ENCODE measurements around the gene ING5. TPM values are rescaled to one million over a fixed set of nuclear protein-coding genes. Genes with fewer than 3 reads are reported as not detected.

The ING5 gene
- total RNA-seq, 1 experiment from 2014 or later = 45.9 TPM

DNA sequence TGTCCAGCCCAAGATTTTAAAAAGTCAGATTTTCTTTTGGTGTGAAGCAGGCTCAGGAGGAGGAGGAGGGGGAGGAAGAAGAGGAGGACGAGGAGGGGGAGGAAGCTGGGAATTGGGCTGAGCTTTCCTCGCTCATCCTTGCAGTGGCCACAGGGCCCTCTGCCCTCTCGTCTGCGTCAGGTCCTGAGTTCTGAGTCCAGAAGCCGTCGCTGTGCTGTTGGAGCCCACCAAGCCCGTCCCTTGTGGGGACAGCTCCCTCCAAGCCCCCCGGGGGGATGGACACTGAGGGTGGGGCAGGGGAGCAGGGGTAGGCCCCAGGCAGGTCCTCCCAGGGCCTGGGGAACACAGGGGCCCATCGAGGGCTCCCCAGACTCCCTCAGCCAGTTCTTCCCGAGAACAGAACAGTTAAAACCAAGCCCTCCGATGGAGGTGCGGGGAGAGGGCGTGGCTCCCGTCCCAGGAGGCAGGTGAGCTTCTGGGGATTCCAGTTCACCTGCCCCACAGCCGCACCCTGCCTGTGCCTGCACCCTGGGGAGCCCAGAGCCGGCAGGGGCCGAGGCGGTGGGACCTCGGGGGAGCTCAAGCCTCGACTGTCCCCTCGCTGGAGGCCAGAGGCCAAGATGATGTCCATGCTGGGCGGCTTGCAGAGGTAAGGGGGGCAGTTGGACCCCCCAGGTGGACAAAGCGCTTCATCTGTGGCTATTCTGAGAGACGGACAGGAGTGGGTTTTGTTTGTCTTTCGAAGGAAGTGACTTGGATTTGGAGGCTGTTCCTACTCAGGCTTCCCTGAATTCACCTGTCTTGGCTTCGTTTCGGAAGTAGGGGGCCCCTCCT, 74.7 kb downstream of the ING5 start, which contains the start of gene GAL3ST2:
Gene GAL3ST2 (plus strand): TSS at position 487 of the 834 bp plus-strand sequence. CDS start 134 bp downstream, at position 621.
- H3K79me2 ChIP-seq (ENCODE audit: insufficient read depth, low read length) = no peaks in the 10 kb centered on the region
- CTCF ChIA-PET = no interaction called here
- TF ChIP-seq, protein P1, sequence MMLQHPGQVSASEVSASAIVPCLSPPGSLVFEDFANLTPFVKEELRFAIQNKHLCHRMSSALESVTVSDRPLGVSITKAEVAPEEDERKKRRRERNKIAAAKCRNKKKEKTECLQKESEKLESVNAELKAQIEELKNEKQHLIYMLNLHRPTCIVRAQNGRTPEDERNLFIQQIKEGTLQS (IDR thresholded peaks at IDR 0.05) = no peak
- TF ChIP-seq SP1 (IDR thresholded peaks at IDR 0.05; ENCODE audit: low read depth) (no peak), SIN3A (IDR thresholded peaks at IDR 0.05; ENCODE audit: low read depth) (no peak), EGR1 (IDR thresholded peaks at IDR 0.05; ENCODE audit: low read depth) (no peak), YY1 (IDR thresholded peaks at IDR 0.05; ENCODE audit: extremely low read depth, insufficient replicate concordance, low read depth, low read length) (no peak), ZFX (IDR thresholded peaks at IDR 0.05) (no peak), EZH2 (IDR thresholded peaks at IDR 0.05) (no peak), EZH2phosphoT487 (IDR thresholded peaks at IDR 0.05; ENCODE audit: borderline replicate concordance) (no peak), POLR2AphosphoS5 (IDR thresholded peaks at IDR 0.05; ENCODE audit: low read depth, low read length) (no peak), CBX3 (IDR thresholded peaks at IDR 0.05; ENCODE audit: low read depth) (no peak), RAD21 (IDR thresholded peaks at IDR 0.05; ENCODE audit: low read depth) (no peak), JUND (IDR thresholded peaks at IDR 0.05) (no peak), FOSL1 (IDR thresholded peaks at IDR 0.05; ENCODE audit: low read depth) (no peak), POLR2A (IDR thresholded peaks at IDR 0.05; ENCODE audit: borderline replicate concordance, extremely low read depth, insufficient read depth, insufficient read length) (no peak), CEBPB (IDR thresholded peaks at IDR 0.05; ENCODE audit: low read depth) (no peak)
- TF ChIP-seq, protein P2, sequence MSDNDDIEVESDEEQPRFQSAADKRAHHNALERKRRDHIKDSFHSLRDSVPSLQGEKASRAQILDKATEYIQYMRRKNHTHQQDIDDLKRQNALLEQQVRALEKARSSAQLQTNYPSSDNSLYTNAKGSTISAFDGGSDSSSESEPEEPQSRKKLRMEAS (IDR thresholded peaks at IDR 0.05) = no peak
- TF ChIP-seq, protein P3, sequence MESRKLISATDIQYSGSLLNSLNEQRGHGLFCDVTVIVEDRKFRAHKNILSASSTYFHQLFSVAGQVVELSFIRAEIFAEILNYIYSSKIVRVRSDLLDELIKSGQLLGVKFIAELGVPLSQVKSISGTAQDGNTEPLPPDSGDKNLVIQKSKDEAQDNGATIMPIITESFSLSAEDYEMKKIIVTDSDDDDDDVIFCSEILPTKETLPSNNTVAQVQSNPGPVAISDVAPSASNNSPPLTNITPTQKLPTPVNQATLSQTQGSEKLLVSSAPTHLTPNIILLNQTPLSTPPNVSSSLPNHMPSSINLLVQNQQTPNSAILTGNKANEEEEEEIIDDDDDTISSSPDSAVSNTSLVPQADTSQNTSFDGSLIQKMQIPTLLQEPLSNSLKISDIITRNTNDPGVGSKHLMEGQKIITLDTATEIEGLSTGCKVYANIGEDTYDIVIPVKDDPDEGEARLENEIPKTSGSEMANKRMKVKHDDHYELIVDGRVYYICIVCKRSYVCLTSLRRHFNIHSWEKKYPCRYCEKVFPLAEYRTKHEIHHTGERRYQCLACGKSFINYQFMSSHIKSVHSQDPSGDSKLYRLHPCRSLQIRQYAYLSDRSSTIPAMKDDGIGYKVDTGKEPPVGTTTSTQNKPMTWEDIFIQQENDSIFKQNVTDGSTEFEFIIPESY (IDR thresholded peaks at IDR 0.05; ENCODE audit: extremely low read depth, insufficient replicate concordance, low read length) = no peak
- TF ChIP-seq, protein P4, sequence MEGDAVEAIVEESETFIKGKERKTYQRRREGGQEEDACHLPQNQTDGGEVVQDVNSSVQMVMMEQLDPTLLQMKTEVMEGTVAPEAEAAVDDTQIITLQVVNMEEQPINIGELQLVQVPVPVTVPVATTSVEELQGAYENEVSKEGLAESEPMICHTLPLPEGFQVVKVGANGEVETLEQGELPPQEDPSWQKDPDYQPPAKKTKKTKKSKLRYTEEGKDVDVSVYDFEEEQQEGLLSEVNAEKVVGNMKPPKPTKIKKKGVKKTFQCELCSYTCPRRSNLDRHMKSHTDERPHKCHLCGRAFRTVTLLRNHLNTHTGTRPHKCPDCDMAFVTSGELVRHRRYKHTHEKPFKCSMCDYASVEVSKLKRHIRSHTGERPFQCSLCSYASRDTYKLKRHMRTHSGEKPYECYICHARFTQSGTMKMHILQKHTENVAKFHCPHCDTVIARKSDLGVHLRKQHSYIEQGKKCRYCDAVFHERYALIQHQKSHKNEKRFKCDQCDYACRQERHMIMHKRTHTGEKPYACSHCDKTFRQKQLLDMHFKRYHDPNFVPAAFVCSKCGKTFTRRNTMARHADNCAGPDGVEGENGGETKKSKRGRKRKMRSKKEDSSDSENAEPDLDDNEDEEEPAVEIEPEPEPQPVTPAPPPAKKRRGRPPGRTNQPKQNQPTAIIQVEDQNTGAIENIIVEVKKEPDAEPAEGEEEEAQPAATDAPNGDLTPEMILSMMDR (IDR thresholded peaks at IDR 0.05 in 2 of 3, conservative IDR thresholded peaks at IDR 0.05 in 1 of 3; ENCODE audit: borderline replicate concordance in 1 of 3, insufficient read depth in 1 of 3, low read depth in 2 of 3, low read length in 2 of 3) = no peak
- H3K4me3 ChIP-seq (replicated peaks in 1 of 2; ENCODE audit: low read depth in 1 of 2, low read length in 2 of 2) = no peak within 1 kb of the TSS
- intact Hi-C loops (cut with micrococcal nuclease) = no loop called here
- H3K27me3 ChIP-seq (ENCODE audit: insufficient read depth, low read length) = no peaks in the 10 kb centered on the region
- H3K9me3 ChIP-seq (ENCODE audit: control insufficient read depth in 1 of 2, insufficient read depth in 1 of 2, low read depth in 1 of 2, low read length in 2 of 2) = no peaks in the 10 kb centered on the region
- no peaks in the 10 kb centered on the region; the same call in 1 of the 2 replicates for H3K9me2 ChIP-seq (ENCODE audit: insufficient read depth)
- H2AFZ ChIP-seq (ENCODE audit: low read depth, low read length, poor library complexity, severe bottlenecking) = no peak within 1 kb of the TSS
- H4K20me1 ChIP-seq (ENCODE audit: insufficient read depth) = no peaks in the 10 kb centered on the region
- H3K4me1 ChIP-seq (ENCODE audit: control insufficient read depth in 1 of 2, insufficient read depth in 2 of 2, low read length in 2 of 2) = peaks cover 16 to 31% of the 10 kb centered on the region in 2 experiments
- DNase-seq (ENCODE audit: low read depth, low spot score) (no peak), ATAC-seq (no peak)
- H3K27ac ChIP-seq (ENCODE audit: low read depth, low read length) = no peak within 1 kb of the TSS; the same call in 1 of the 2 replicates
- H3K9ac ChIP-seq (ENCODE audit: low read length) = no peak within 1 kb of the TSS
- H3K36me3 ChIP-seq (ENCODE audit: control insufficient read depth in 1 of 2, insufficient read depth in 2 of 2, low read length in 2 of 2) = no peaks in the 10 kb centered on the region
- no peak within 1 kb of the TSS; the same call in 1 of the 2 replicates for H3K4me2 ChIP-seq (ENCODE audit: low read length)
- BruUV-seq (replicated peaks) = no TSS peak
- RAD21 ChIA-PET (ENCODE audit: low non-redundant PET in 1 of 2, low total read pairs in 2 of 2, uncharacterized antibody in 2 of 2, unreplicated experiment in 2 of 2) = no interaction called here
- POLR2A ChIA-PET = no interaction called here
